ENCODE measurements around the gene TPRG1.

GRCh38 chr3:189289251-189289650 is 117.5 kb downstream of the TPRG1 start:
- TF ChIP-seq CTCF (IDR thresholded peaks at IDR 0.05) (no peak), POLR2A (IDR thresholded peaks at IDR 0.05) (no peak)

Measured in body of pancreas (tissue), 4 donors.